G401.6 (cell line): ENCODE data around the gene KRTAP10-1.

ENCODE experiments used
- FAIRE-seq: peaks from 2 replicates; lab custom pipeline; 2012; peaks lifted over from hg19 to GRCh38; lab: Jason Lieb, UNC

KRTAP10-1 gene

DNA sequence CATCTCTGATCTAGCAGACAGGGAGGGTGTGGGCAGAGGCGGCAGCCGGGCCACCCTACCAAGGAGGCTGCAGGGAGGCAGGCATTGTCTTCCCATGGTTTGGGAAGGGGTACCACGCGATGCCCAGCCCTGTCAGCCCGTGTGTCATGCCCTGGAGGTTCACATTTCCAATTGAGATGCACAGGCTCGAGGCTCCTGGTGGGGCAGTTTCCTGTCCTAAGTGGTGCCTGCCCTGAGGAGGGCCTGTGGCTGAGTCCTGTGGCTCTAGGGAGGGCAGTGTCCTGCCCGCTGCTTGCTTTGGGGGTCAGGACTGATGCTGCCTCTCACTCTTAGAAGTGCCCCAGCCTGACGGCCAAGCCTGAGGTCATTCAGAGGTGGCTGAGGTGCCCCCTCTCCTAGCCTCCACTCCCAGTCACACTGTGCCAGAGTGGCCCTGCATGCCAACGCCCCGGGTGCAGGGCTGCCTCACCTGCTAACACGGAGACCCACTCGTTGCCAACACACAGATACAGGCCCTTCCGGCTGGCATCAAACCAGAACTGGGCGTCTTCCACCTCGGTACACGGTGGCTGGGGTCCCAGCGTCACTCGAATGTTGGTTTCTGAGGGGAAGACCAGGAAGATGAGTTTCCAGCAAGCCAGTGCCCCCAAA is 11.9 kb downstream of the KRTAP10-1 start:
- FAIRE-seq, result no peak

DNA sequence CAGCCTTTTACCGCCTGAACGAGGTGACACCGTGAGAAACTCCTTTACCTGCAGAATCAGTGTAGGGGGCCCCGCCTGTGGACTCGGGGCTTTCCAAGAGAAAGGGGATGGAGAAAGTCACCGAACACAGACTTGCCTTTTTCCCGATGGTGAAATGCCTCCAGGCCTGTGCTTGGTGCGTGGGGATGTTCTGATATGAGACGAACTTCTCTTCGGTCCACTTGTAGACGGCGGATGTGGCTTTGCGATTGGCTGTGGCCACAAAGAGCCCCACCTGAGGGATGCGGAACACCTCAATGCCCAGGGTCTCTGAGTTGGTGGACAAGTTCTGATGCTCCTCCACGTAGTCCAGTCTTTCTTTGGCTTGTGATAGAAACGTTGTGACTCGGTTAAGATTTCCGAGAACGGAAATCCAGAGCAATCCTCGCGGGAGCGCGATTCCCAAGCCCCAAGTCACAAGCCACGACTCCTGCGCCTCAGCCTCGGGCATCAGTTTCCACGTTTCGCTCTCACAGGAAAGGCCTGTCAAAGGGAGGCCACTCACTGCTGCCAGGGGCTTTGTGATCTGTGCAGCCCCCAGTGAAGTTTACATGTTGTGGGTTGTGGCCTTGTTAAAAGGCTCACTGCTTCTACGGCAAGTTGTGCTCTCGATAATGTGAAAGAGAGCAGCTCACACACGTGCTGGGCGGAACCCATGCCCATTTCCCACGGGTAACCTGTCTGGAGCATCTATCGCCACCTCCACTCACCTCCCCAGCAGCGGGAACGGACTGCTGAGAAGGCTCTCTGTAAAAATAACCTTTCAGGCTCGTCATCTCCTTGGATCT is 12.6 kb downstream of the KRTAP10-1 start:
- no peak for FAIRE-seq

- FAIRE-seq, result no peak
Observed at GRCh38 chr21:44526096-44526997, 13.6 kb downstream of the KRTAP10-1 start.

DNA sequence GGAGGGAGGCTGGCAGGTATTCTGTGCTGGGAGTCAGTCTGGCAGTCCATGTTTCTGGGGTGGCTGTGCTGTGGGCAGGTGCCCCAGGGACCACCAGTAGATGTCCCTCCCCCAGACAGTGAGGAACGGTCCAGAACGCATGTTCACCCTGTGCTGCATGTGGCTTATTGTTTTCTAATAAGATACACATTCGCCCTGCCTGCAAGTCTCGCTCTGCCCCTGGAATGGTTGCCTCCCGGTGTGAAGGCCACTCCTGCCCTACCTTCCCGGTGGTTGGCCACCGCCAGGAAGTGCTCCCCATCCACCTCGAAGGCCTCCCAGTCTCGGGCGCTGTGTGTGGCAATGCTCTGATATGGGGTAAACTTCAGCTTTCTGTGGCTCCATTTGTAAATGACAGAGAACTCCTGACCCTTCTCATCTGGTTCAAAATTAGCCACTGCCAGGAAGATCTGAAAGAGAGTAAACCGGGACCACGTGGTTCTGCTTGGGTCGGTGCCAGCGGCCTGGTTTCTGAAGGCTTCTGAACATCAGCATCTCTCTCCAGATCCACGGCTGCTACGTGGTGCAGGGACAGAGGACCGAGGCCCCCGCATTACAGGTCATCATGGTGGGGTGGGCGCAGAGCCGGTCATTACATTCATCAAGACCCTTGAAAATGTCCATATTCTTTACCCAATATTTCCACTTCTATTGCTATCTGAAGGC is 14.5 kb downstream of the KRTAP10-1 start:
- no peak for FAIRE-seq

- no peak for FAIRE-seq
Observed at GRCh38 chr21:44524414-44525371, 15.3 kb downstream of the KRTAP10-1 start.

DNA sequence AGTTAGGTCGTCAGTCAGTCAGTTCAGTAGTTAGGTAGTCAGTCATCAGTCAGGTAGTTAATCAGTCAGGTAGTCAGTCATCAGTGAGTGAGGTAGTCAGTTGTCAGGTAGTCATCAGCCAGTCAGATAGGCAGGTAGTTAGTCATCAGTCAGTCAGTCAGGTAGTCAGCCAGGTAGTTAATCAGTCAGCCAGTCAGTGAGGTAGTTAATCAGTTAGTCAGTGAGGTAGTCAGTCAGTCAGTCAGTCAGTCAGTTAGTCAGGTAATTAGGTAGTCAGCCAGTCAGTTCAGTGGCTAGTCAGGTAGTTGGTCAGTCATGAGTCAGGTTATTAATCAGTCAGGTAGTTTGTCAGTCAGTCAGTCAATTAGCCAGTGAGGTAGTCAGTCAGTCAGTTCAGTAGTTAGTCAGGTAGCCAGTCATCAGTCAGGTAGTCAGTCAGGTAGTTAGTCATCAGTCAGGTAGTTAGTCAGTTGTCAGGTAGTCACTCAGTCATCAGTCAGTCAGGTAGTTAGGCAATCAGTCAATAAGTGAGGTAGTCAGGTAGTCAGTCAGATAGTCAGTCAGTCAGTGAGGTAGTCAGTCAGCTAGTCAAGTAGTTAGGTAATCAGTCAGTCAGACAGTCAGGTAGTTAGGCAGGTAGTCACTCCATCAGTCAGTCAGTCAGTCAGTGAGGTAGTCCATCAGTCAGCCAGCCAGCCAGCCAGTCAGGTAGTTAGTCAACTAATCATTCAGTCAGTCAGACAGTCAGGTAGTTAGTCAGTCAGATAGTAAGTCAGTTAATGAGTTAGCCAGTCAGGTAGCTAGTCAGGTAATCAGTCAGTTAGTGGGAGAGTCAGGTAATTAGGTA is 16.2 kb downstream of the KRTAP10-1 start:
- no peak for FAIRE-seq

GRCh38 chr21:44522753-44523204 is 17.2 kb downstream of the KRTAP10-1 start:
- no peak for FAIRE-seq

DNA sequence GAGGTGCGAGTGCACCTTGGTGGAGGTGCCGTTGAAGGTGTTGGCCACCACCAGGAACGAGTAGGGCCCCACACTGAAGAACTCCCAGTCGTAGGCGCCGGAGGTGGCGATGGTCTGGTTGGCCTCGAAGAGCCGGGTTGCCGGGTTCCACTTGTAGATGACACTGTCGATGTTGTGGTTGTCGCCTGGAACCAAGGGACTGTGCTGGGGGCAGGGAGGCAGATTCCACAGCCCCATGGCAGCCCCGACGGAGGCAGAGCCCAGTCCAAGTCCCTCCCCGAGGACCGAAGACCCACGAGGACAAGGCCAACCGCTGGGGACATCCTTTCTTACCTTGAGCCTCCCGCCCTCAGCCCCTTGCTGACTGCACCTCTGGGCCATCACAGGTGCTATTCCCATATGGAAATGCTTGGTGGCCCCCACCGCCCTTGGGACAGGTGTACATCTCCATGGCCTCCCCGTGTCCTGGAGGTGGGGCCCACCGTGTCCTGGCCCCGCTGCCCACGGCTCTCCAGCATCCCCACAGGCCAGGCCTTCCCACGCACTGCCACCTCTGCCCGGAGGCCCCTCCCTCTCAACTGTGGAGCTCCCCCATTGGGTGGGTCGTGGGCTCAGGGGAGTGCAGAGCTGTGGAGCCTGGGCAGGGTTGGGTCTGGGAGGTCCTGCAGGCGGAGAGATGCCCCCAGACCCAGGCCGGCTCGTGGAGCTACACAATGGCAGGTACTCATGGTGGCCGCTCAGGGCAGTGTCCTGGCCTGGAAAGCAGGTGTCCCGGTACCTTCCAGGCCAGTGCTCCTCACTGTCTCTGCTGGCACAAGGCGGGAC is 17.9 kb downstream of the KRTAP10-1 start:
- no peak for FAIRE-seq

- no peak for FAIRE-seq
Observed at GRCh38 chr21:44521301-44521927, 18.6 kb downstream of the KRTAP10-1 start.

GRCh38 chr21:44520326-44521300 is 19.4 kb downstream of the KRTAP10-1 start:
- no peak for FAIRE-seq

- no peak for FAIRE-seq
Observed at GRCh38 chr21:44519346-44520325, 20.4 kb downstream of the KRTAP10-1 start.

GRCh38 chr21:44518686-44519085 is 21.3 kb downstream of the KRTAP10-1 start:
- FAIRE-seq, result no peak

DNA sequence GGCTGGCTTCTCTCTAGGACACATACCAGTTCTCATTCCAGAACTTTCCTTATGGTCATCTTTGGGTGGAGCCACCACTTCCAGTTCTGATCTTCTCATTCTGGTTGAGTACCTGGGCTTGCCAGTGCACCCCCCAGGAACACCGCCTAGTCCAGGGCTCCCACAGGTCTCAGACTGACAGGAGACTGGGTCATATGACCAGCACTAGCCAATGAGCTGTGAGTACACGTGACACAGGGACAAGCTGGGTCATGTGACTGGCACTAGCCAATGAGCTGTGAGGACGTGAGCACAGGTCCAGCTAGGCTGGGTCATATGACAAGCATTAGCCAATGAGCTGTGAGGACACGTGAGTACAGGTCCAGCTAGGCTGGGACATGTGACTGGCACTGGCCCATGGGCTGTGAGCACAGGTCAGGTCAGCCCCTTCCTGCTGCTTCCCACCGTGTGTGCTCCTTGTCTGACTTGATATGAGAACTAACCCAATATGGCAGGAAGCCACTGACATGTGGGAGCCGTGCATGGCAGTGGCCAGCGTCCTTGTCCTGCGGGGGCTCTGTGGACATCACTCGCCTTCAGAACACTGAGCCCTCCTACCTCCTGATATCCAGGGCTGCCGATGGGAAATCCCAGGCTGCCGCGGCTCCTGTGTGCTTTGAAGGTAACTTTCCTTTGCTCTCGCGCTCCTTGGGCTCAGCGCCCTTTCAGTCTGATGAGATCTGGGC is 22.7 kb downstream of the KRTAP10-1 start:
- FAIRE-seq, result no peak

- FAIRE-seq, result no peak
Observed at GRCh38 chr21:44516828-44517174, 23.2 kb downstream of the KRTAP10-1 start.

GRCh38 chr21:44516342-44516741 is 23.7 kb downstream of the KRTAP10-1 start:
- no peak for FAIRE-seq
